ENCODE measurements around the gene SHQ1.
"Not testable (repeated sequence)": the region's sequence is repeated elsewhere in the genome, so short reads cannot be mapped to it uniquely, and the experiment has no call there.

The SHQ1 gene

GRCh38 chr3:72710471-72710870 lies 137.8 kb downstream of the SHQ1 start:
- DNase-seq, result not testable (repeated sequence)

DNA sequence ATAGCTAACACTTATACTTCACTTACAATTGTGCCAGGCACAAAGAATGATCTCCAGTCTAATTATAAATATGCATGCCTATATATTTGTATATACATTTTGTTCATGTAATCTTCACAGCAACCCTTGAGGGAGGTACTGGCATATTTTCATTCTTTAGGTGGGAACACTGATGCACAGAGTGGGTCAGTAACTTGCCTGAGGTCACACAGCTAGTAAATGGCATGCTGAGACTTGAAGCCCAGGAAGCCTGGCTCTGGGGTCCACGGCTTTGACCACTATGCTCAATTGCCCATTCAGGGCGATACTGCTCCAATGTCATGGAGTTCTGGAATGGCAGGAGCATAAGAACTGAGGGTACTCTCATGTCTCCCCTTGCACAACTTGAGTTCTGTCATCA lies 139.8 kb downstream of the SHQ1 start:
- no peak for DNase-seq

- no peak for DNase-seq
Measured at GRCh38 chr3:72702997-72703396, 145.2 kb downstream of the SHQ1 start.

GRCh38 chr3:72702390-72702789 lies 145.9 kb downstream of the SHQ1 start:
- DNase-seq, result no peak

DNA sequence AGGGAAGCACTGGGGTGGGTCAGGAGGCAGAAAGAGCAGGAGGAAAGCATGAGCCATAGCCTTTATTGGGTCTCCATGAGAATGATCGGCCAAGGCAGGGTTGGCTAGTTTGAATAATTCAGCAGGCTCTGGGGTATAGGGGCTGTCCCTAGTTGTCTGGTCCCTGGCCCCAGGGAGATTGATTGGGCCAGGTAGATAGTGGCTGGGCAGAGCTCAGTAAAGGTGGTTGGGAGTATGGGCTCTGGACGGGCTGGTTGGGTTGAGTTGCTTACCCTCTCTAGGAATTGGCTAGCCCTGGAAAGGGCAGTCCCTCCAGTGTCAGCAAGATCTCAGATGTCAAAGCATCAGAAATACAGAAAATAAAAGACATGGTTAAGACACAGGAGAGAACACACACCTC lies 148.1 kb downstream of the SHQ1 start:
- DNase-seq, result no peak

GRCh38 chr3:72699631-72700030 lies 148.6 kb downstream of the SHQ1 start:
- no peak for DNase-seq
